ENCODE data around the gene TPX2. TPM values are rescaled to one million over a fixed set of nuclear protein-coding genes. Genes with fewer than 3 reads are reported as not detected.

The TPX2 gene
- total RNA-seq, 1 experiment from 2014 or later = 245 TPM

- no peak for DNase-seq (ENCODE audit: low spot score)
These were observed 109.3 kb downstream of the TPX2 start for GRCh38 chr20:31848088-31848999.

- DNase-seq (ENCODE audit: low spot score) = no peak
These were observed 110.3 kb downstream of the TPX2 start for GRCh38 chr20:31849306-31849930.

Other genes with a start within 250 kb of the TPX2 start
- 58.2 and 67.9 TPM in 2 replicates for gene HM13, start 224.8 kb upstream of the TPX2 start, total RNA-seq (2014; rRNA removed; shearing (Covaris generic))
- 395 and 602 TPM in 2 replicates for gene ID1, start 134.0 kb upstream of the TPX2 start, total RNA-seq (2014; rRNA removed; shearing (Covaris generic))
- not detected in 2 replicates for gene COX4I2, start 101.4 kb upstream of the TPX2 start, total RNA-seq (2014; rRNA removed; shearing (Covaris generic))
- 202 and 212 TPM in 2 replicates for gene BCL2L1, start 16.4 kb upstream of the TPX2 start, total RNA-seq (2014; rRNA removed; shearing (Covaris generic))
- 0.55 and 0.91 TPM in 2 replicates for gene MYLK2, start 80.1 kb downstream of the TPX2 start, total RNA-seq (2014; rRNA removed; shearing (Covaris generic))
- gene FOXS1, start 106.3 kb downstream of the TPX2 start, total RNA-seq (2014; rRNA removed; shearing (Covaris generic)) = 2.4 TPM in 1 of 2 replicates, not detected in the other
- 2.4 and 2.5 TPM in 2 replicates for gene DUSP15, start 131.2 kb downstream of the TPX2 start, total RNA-seq (2014; rRNA removed; shearing (Covaris generic))
- 0.12 and 0.24 TPM in 2 replicates for gene TTLL9, start 131.3 kb downstream of the TPX2 start, total RNA-seq (2014; rRNA removed; shearing (Covaris generic))
- gene PDRG1, start 212.8 kb downstream of the TPX2 start, total RNA-seq (2014; rRNA removed; shearing (Covaris generic)) = 7.9 and 11.5 TPM in 2 replicates
- not detected in 2 replicates for gene XKR7, start 228.9 kb downstream of the TPX2 start, total RNA-seq (2014; rRNA removed; shearing (Covaris generic))

All from A172 (cell line).